Measurements from ENCODE around the gene RYR2. TPM values are rescaled to one million over a fixed set of nuclear protein-coding genes. Genes with fewer than 3 reads are reported as not detected.

RYR2 gene
- total RNA-seq, 1 donor from 2014 or later = 47.0 TPM

- no peaks in the 10 kb centered on the region for H3K27me3 Mint-ChIP-seq (ENCODE audit: unreplicated experiment)
- TF ChIP-seq CTCF (IDR thresholded peaks at IDR 0.05; ENCODE audit: partially characterized antibody, unreplicated experiment) = no peak
- H3K36me3 Mint-ChIP-seq (ENCODE audit: unreplicated experiment) = no peaks in the 10 kb centered on the region
- H3K4me3 Mint-ChIP-seq (ENCODE audit: unreplicated experiment) = no peak overlapping the region
- H3K27ac Mint-ChIP-seq (ENCODE audit: unreplicated experiment) = no peak overlapping the region
- DNase-seq = no peak
- H3K9me3 Mint-ChIP-seq (ENCODE audit: unreplicated experiment) = peaks cover 2% of the 10 kb centered on the region
- H3K4me1 Mint-ChIP-seq (ENCODE audit: low read depth, unreplicated experiment) = no peaks in the 10 kb centered on the region
These were observed 712.6 kb downstream of the RYR2 start for GRCh38 chr1:237754627-237755026.

- DNase-seq = no peak
These were observed 714.5 kb downstream of the RYR2 start for GRCh38 chr1:237756304-237756967.

DNA sequence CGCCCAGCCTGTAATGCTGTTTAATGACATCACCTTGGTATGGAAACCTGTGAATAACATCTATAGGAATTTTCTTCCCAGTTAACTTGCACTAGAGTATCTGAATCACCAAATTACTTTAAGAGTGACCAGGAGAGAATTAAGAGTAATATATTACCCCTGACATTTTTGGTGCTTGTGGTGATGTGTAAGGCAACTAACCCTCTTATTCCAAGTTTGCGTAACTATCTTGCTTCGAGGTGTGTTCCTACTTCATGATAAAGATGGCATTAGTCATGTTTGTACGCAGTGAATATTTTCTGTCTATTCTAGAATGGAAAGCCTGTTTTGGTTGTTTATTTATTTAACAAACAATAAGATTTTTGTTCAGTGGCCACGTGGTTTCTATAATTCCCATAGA is 717.4 kb downstream of the RYR2 start:
- Mint-ChIP-seq H3K9me3 (ENCODE audit: unreplicated experiment) (no peaks in the 10 kb centered on the region), H3K27me3 (ENCODE audit: unreplicated experiment) (no peaks in the 10 kb centered on the region), H3K4me3 (ENCODE audit: unreplicated experiment) (no peak overlapping the region), H3K27ac (ENCODE audit: unreplicated experiment) (no peak overlapping the region), H3K36me3 (ENCODE audit: unreplicated experiment) (no peaks in the 10 kb centered on the region), H3K4me1 (ENCODE audit: low read depth, unreplicated experiment) (peaks cover 22% of the 10 kb centered on the region)
- TF ChIP-seq CTCF (IDR thresholded peaks at IDR 0.05; ENCODE audit: partially characterized antibody, unreplicated experiment) = no peak
- no peak for DNase-seq

More at GRCh38 chr1:237756304-237756967, 714.5 kb downstream of the RYR2 start:
- Mint-ChIP-seq H3K4me3 (ENCODE audit: unreplicated experiment) (no peak overlapping the region), H3K9me3 (ENCODE audit: unreplicated experiment) (peaks cover 2% of the 10 kb centered on the region), H3K27ac (ENCODE audit: unreplicated experiment) (no peak overlapping the region), H3K27me3 (ENCODE audit: unreplicated experiment) (no peaks in the 10 kb centered on the region), H3K36me3 (ENCODE audit: unreplicated experiment) (no peaks in the 10 kb centered on the region), H3K4me1 (ENCODE audit: low read depth, unreplicated experiment) (peaks cover 9% of the 10 kb centered on the region)
- TF ChIP-seq CTCF (IDR thresholded peaks at IDR 0.05; ENCODE audit: partially characterized antibody, unreplicated experiment) = no peak

DNA sequence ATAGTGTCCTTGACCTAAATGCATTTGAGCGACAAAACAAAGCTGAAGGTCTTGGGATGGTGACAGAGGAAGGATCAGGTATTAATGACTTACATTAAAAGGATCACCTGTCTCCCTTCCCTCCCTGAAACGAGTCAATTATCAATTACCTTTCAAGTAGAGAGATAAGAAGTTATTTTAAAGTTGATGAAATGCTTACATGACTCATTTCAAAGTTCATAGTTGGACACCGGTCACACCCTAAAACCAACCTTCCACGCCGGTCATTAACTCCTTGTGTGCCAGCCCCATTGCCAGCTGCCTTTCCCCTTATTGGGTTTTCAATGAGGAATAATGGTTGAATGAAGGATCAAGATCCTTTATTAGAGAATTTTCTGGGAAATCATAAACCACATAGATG is 719.0 kb downstream of the RYR2 start:
- peaks cover 22% of the 10 kb centered on the region for H3K4me1 Mint-ChIP-seq (ENCODE audit: low read depth, unreplicated experiment)
- H3K9me3 Mint-ChIP-seq (ENCODE audit: unreplicated experiment) = no peaks in the 10 kb centered on the region
- H3K4me3 Mint-ChIP-seq (ENCODE audit: unreplicated experiment) = no peak overlapping the region
- no peak for TF ChIP-seq CTCF (IDR thresholded peaks at IDR 0.05; ENCODE audit: partially characterized antibody, unreplicated experiment)
- no peaks in the 10 kb centered on the region for H3K36me3 Mint-ChIP-seq (ENCODE audit: unreplicated experiment)
- DNase-seq = no peak
- H3K27me3 Mint-ChIP-seq (ENCODE audit: unreplicated experiment) = no peaks in the 10 kb centered on the region
- H3K27ac Mint-ChIP-seq (ENCODE audit: unreplicated experiment) = peak overlapping the region; percentile 43

- peak overlapping the region; percentile 71 for H3K27ac Mint-ChIP-seq (ENCODE audit: unreplicated experiment)
- H3K4me3 Mint-ChIP-seq (ENCODE audit: unreplicated experiment) = no peak overlapping the region
- H3K4me1 Mint-ChIP-seq (ENCODE audit: low read depth, unreplicated experiment) = peaks cover 22% of the 10 kb centered on the region
- no peaks in the 10 kb centered on the region for H3K9me3 Mint-ChIP-seq (ENCODE audit: unreplicated experiment)
- no peaks in the 10 kb centered on the region for H3K36me3 Mint-ChIP-seq (ENCODE audit: unreplicated experiment)
- H3K27me3 Mint-ChIP-seq (ENCODE audit: unreplicated experiment) = no peaks in the 10 kb centered on the region
- TF ChIP-seq CTCF (IDR thresholded peaks at IDR 0.05; ENCODE audit: partially characterized antibody, unreplicated experiment) = no peak
- DNase-seq = no peak
These were observed 721.2 kb downstream of the RYR2 start for GRCh38 chr1:237763137-237763536.
